Superior temporal gyrus (tissue), 1 donor: ENCODE data around the gene CHCHD3.
"Not testable (repeated sequence)": the region's sequence is repeated elsewhere in the genome, so short reads cannot be mapped to it uniquely, and the experiment has no call there.

Experiments used
- DNase-seq: peaks from one replicate; pipeline ENCODE4 v3.0.0-alpha.2; 2016; ENCODE audit errors: extremely low spot score

CHCHD3 gene

DNA sequence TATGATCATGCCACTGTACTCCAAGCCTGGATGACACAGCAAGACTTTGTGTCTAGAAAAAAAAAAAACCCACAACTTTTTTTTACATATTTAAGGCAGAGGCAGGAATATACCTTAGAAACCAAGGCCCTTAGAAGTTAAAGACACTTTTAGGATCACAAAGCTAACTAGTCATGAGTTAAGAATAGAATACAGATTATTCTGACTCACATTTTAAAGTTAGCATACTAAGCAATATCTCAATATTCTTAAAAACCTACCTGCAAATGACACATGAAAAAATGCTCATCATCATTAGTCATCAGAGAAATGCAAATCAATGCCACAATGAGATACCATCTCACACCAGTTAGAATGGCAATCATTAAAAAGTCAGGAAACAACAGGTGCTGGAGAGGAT is 177.7 kb downstream of the CHCHD3 start:
- no peak for DNase-seq

DNA sequence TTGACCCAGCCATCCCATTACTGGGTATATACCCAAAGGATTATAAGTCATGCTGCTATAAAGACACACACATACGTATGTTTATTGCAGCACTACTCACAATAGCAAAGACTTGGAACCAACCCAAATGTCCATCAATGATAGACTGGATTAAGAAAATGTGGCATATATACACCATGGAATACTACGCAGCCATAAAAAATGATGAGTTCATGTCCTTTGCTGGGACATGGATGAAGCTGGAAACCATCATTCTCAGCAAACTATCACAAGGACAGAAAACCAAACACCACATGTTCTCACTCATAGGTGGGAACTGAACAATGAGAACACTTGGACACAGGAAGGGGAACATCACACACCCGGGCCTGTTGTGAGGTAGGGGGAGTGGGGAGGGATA is 179.6 kb downstream of the CHCHD3 start:
- DNase-seq: not testable (repeated sequence)

DNA sequence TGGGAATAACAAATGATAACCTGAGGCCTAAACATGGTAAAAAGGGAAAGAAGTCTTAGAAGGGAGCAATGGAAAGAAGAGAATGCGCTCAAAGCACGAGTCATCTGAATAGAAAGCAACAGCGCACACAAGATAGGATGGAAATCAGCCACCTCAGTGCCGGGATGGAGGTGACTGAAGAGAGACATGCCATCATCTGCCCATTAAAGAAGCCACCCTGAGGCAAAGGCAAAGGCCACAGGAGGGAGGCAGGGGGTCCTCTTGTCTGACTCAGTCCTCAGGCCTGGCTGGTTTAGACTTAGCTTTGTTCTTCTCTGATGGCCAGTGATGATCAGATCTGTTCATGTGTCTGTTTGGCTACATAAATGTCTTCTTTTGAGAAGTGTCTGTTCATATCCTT is 180.6 kb downstream of the CHCHD3 start:
- DNase-seq: no peak

DNA sequence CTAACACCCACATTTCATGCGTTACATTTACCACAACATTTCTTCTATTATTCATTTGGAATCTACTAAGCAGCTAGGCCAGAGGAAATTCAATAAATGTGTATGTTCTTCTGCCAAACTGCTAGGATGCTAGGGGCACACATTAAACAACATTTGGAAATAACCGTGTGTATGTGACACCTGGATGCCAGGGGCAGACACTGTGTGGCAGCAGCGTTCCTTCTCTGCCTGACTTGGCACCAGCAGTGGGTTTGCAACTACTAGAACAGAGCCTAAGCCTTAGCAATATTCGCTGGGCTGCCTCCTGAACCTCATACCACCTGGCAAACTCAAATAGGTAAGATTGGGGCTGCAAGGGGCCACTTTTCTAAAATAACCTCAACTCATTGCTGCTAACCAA is 182.1 kb downstream of the CHCHD3 start:
- no peak for DNase-seq

DNA sequence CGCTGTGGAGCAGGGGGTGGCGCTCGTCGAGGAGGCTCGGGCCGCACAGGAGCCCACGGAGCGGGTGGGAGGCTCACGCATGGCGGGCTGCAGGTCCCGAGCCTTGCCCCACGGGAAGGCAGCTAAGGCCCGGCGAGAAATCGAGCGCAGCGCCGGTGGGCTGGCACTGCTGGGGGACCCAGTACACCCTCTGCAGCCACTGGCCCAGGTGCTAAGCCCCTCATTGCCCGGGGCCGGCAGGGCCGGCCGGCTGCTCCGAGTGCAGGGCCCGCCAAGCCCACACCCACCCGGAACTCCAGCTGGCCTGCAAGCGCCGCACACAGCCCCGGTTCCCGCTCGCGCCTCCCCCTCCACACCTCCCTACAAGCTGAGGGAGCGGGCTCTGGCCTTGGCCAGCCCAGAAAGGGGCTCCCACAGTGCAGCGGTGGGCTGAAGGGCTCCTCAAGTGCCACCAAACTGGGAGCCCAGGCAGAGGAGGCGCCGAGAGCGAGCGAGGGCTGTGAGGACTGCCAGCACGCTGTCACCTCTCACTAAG is 183.2 kb downstream of the CHCHD3 start:
- DNase-seq: not testable (repeated sequence)

DNA sequence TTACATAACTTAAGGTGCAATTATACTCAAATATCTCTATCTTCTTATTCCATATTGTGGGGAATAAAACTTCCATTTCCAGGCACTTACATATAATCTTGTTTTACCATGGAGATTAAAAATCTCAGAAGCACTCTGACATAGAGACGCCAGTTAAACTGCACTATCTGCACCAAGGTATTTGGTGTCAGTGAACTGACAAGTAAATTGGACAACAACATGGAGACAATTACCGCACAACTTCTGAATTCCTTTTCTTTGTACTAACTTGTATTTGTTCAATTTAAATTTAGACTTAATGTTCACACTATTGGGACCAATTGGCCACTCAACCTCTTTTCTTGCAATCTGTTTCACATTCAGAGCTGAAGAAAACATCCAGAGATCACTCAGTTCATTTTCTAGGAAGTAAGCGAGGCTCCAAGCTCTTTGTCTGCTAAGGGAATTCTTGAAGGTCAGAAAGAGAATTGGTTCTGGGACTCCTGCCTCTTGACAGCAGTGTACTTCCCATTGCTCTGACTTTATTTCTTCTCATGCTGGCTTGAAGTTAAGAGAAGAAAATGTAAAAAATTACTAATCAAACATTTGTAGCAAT is 184.7 kb downstream of the CHCHD3 start:
- DNase-seq: no peak

DNA sequence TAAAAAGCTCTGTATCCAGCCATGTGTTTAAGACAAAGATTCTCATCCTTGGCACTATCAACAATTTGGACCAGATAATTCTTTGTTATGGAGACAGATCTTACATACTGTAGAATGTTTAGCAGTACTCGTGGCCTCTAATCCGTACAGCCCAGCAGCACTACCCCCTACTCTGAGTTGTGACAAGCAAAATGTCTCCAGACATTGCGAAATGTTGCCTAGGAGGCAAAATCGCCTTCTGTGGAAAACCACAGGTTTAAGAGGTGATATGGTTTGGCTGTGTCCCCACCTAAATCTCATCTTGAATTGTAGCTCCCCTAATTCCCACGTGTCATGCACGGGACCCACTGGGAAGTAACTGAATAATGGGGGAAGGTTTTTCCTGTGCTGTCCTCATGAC is 186.7 kb downstream of the CHCHD3 start:
- no peak for DNase-seq

DNA sequence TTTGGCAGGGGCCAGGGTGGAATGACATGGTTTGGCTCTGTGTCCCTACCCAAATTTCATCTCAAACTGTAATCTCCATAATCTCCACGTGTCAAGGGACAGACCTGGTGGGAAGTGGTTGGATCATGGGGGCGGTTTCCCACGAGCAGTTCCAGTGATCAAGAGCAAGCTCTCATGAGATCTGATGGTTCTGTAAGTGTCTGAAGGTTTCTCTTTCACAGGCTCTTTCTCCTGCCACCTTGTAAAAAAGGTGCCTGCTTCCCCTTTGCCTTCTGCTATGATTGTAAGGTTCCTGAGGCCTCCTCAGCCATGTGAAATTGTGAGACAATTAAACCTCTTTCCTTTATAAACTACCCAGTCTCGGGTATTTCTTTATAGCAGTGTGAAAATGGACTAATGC is 188.3 kb downstream of the CHCHD3 start:
- no peak for DNase-seq

DNA sequence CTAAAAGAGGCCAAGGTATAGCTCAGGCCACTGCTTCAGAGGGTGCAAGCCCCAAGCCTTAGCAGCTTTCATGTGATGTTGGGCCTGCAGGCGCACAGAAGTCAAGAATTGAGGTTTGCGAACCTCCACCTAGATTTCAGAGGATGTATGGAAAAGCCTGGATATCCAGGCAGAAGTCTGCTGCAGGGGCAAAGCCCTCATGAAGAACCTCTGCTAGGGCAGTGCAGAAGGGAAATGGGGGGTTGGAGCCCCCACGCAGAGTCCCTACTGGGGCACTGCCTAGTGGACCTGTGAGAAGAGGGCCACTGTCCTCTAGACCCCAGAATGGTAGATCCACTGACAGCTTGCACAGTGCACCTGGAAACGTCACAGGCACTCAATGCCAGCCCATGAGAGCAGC is 189.1 kb downstream of the CHCHD3 start:
- not testable (repeated sequence) for DNase-seq

DNA sequence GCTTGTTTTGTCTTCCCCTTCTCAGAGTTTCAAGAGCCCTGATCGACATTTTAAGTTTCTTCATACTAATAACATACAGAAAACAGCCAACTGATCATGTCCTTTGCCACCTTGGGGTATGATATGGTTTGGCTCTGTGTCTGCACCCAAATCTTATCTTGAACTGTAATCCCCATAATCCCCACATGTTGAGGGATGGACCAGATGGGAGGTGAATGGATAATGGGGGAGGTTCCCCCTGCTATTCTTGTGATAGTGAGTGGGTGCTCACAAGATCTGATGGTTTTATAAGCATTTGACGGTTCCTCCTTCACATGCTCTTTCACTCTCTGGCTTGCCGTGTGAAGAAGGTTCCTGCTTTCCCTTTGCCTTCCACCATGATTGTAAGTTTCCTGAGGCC is 190.3 kb downstream of the CHCHD3 start:
- DNase-seq: no peak

DNA sequence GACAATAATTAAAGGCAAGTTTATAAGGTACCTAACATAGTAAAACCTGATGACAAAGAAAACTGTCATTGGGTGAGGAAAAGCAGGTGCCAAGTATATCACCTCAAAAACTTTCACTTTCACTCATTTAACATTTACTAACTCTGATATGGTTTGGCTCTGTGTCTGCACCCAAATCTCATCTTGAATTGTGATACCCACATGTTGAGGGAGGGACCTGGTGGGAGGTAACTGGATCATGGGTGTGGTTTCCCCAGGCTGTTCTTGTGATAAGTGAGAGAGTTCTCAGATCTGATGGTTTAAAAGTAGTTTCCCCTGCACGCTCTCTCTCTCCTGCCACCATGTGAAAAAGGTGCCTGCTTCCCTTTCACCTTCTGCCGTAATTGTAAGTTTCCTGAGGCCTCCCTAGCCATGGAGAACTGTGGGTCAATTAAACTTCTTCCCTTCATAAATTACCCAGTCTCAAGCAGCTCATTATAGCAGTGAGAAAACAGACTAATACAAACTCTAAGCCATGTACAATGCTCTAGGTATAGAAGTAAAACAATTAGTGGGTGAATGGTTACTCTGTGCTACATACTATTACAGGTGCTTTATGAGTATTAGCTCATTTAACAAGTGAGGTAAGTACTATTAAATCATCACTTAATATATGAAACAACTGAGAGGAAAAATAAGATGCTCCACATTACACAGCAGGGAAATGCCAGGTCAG is 199.0 kb downstream of the CHCHD3 start:
- no peak for DNase-seq

DNA sequence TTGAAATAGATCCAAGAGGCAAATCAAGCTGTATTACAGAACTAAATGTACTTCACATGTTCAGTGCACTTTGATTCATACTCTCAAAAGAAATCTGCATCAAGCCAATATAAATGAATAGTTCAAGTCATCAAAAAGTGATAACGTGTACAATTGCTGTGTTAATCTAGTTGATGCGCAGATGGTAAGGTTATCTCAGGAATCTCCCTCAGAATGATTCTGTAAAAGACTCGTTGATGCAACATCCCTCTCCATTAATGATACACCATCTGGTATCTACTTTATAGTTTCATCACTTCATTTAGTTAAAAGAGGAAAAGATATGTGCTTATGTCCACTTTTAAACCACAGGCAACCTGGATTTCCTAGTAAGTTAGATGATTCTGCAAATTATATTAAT is 200.6 kb downstream of the CHCHD3 start:
- no peak for DNase-seq

DNA sequence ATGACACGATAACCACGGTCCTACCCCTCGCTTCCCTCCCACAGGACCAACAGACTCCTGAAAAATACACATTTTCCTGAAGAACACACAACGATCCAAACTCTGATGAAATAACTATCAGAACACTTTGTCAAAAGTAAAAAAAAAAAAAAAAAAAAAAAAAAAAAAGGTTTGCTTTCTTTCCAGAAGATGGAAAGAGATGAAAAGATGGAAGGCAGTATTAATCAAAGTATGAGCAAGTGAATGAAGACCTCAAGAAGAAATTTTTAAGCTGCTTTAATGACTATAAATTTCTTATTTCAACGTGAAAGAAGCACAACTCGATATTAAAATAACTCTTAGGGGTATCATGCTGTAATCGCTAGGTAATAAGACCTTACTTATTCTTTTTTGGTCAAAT is 202.3 kb downstream of the CHCHD3 start:
- no peak for DNase-seq

DNA sequence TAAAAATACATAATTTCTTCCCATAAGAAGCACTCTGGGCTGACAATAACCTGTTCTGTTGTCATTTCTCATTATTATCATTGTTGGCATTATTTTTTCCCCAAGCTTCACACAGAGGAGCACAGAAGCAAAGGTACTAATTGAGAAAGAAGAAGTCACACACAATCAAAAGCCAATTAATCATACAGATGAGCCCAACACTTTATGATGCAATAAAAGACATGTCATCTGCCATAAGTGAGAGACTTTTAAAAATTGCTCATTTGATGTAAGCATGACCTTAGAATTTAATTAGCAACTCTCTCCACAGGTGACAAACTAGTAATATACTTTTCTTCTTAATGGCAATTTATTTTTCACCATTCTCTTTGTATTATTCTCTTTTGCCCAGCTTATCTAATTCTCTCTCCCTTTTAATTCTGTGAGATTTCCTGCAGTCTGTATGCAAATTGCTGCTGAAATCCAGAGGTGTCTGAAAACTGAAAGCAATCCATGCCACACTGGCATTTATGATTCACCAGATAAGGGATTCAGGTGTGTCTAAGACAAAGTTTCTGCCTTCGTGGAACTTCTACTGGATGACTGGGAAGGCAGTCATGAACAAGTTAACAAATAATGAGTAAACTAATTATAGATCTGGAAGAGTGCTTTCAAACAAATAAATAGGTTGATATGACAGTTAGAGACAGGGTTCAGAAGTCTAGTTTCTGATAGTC is 203.5 kb downstream of the CHCHD3 start:
- DNase-seq: no peak

DNA sequence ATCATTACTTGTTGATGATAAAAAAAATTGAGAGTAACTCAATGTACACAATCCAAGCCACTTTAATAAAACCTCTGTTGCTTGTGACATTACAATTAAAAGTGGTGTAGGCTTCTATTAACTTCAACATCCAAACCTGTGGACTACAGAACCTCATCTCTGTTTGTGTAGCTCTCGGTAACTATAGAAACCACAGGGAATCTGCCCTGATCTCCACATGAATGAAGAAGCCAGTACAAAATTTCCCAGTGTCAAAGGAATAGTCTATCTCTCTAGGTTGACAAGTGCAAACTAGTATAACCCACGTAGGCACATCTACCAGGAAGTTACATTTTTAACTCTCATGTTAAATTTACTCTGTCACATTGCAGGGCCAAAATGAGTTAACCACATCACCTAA is 204.3 kb downstream of the CHCHD3 start:
- no peak for DNase-seq

DNA sequence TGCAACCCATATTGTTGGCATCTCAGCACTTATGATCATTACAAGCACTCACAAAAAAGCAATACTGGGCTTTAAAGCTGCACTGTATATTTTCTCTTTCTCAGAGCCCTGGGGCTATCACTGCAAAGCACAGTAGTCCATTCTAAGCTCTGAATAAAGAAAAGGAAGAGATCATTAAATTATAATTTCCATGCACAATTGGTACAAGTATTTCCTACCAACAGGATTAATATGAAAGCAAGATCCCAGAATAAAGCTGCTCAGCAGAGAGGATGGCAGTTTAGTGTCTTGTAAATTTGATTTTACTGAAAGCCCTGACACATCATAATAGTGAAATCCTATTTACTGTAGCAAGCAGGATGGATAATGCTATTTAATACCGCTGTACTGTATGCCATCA is 205.3 kb downstream of the CHCHD3 start:
- DNase-seq: no peak

DNA sequence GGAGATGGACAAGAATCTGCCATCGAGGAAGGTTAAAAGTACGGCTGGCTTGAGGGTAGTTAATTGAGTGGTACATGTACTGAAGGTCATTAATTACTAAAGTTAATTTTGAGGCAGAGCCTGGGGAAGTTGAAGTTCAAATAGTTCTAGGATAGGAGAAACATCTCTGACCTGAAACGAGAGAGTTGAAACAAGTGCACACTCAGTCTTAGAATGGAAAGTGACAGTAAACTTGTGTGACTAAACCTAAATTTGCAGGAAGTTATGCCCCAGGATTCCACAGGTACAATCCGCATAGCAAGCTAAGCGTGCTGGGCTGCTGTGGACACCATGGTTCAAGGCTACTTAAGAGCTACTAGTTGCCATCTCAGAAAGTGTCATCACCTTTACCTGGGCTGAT is 209.9 kb downstream of the CHCHD3 start:
- no peak for DNase-seq

DNA sequence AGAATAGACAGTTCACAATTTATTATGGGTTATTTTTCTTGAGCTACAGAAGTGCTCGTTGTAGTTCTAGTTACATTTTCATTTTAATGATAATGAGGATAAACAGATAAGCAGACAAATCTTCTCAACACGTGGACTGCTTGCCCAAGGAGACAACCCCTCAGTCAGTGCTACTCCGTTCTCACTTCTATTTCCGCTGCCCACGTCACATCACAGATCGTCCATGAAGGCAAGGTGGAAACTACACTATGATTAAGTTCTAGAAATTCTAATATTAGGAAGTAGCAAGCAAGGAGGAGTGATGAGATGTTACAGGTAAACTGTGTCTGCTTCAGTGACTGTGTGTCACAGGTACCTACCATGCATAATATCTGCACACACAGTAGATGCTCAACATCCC is 210.5 kb downstream of the CHCHD3 start:
- no peak for DNase-seq

DNA sequence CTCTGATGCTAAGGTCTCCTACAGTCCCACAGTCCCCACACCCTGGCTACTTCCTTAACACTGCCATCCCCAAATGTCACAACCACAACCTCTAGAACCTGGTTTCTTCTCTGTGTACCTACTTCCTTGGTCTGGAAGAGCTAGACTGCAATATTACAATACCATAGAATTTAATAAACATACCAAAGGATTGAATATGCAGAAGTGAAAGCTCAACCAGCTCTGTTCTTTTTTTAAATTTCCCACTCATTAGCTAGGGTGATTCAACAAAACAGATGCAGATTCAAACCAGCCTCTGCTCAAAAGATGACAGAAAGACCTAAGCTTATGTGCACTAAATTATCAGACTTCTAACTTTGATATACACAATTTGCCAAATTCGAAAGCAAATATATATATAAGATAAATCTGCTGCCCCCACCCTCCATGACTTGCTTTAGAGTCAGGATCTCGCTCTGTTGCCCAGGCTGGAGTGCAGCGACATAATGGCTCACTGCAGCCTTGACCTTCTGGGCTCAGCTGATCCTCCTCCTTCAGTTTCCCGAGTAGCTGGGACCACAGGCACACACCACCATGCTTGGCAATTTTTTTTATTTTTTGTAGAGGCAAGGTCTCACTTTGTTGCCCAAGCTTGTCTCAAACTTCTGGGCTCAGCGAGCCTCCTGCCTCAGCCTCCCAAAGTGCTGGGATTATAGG is 212.6 kb downstream of the CHCHD3 start:
- DNase-seq: no peak

DNA sequence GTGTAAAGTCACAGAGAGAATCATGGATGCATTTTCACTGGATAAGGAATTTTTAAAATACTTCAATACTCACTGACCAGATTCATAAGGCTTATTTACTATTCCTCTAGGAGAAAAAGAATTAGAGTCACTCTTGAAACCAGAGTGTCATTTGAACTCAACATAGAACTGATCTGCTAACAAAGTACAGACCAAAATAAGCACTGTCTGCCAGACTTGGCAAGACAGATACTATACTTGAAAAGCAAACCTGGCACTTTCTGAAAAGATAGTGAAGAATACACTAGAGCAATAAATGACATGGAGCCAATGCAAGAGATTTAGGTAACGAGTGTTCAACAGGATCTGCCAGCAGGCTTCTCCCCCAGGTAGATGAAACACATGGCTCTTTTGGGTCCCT is 215.3 kb downstream of the CHCHD3 start:
- DNase-seq: no peak

DNA sequence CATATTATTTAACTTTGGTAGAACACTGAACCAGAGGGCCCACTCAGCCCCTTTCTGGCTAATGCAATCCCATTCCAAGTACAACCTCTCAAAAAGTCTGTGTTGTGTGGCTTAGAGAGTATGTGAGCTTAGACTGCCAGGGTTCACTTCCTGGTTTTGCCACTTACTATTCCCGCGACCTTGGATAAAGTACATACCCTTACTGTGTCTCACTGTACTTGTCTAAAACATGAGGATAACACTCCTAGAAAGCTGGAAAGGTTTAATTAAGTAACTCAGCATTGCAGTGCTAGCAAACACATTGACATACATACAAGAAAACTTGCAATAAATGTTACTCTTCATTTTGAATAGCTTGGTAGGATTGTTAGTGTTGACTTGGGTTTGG is 215.8 kb downstream of the CHCHD3 start:
- no peak for DNase-seq

DNA sequence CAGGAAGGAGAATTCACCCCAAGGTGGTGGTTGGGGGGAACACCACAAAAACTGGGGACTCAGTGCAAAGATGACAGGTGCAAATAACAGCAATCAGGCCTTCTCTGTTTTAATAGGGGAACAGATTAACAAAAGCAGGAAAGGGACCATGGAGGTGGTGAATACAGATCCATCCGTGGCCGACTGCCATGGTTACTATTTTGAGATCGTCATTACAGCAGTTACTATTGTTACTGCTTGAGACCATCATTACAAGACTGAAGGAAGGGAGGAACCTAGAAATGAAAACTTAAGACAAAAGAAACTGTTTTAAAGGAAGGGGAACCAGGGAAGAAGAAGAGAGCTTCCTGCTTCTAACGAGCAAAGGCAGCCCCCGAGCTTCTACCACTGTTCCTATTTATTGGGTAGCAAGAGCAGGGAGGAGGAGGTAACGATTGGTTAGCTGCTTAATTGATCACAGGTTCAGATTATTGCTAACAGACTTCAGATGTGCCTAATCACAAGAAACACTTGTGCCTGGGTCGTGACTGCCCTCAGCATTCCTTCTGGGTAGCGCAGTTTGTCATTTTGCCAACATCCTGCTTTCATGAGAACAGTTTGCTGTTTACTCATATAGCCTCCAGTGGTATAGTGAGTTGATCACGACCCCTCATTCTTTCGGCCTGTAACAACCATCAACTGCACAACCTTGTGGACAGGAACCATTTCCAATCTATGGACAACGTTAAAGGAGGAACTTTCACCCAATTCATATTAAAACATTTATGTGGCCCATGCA is 216.3 kb downstream of the CHCHD3 start:
- no peak for DNase-seq
